NCI-H1092 (cell line): ENCODE data around the gene ABCC11.

Source experiments
- DNase-seq: peaks from one replicate; lab custom pipeline; 2025; lab: John Stamatoyannopoulos, UW

The ABCC11 gene

GRCh38 chr16:48247311-48247710 lies at the start of gene ABCC11:
Gene ABCC11 (minus strand): TSS chr16:48247539. CDS start chr16:48231921, 15,618 bp downstream.
- DNase-seq = no peak

DNA sequence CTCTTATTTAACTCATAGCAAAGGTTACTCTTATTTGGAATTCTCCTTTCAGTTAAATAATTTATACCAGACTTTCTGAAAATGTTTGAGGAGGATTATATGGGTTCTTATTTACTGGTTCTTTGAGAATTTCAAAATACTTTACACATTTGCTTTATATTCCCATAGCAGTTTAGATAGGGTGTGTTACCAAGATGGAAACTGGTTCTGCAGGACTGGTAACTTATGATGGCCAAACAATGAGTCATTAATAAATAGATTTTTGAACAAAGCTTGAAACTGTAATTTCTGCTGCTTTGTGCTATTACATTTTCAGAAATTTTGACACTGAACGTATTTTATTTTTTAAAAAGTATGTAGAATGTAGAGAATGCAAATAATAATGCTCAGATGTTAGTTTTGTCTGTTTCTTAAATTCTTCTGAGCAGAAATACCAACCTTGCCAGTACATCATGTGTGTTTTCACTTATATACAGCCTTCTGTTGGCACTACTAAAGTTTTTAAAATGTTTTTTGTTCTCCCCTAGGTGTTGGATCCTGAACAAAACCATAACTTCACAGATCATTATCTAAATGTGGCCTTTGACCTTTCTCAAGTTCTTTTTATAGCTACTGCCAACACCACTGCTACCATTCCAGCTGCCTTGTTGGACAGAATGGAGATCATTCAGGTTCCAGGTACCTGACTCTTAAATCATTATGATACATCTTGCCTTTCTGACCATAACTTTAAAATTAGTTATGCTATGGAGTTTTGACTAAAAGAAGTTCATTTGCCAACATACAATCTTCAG lies 48.3 kb upstream of the ABCC11 start:
- DNase-seq = no peak

- no peak for DNase-seq
Measured at GRCh38 chr16:48294724-48295123, 47.4 kb upstream of the ABCC11 start.

DNA sequence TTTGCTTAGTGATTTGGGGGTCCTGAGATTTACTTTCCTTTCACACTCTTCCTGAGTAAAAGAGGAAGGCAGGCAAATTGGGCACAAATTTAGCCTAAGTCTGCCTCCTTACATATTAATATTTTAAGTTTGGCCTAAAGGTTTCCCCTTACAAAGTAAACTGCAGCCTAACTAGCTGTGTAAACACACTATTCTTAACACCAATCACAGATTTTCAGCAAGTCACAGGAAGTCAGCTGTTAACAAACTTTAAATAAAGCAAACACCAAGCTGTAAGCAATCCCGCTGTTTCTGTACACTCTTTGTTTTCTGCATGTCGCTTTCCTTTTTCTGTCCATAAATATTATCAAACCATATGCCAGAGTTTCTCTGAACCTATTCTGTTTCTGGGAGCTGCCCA lies 45.1 kb upstream of the ABCC11 start:
- no peak for DNase-seq

GRCh38 chr16:48291754-48292153 lies 44.4 kb upstream of the ABCC11 start:
- no peak for DNase-seq

DNA sequence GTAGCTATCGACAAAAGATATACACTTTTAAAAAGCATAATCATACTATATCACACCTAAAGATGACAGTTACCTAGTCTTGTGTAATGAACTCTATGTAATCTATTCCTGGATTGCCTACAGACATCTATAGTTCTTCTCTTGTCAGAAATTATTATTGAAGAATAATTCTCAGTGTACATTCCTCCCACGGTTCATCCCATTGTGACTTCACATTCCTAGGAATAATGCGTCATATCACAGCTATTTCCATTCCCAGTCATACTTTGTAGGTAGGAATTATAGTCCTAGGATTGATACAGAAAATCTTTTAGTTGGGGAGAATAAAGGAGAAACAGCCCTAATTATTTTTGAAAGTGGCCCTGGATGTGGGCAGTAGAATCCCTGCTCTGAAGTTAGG lies 44.0 kb upstream of the ABCC11 start:
- DNase-seq = no peak

- DNase-seq = no peak
Measured at GRCh38 chr16:48287239-48287638, 39.9 kb upstream of the ABCC11 start.

GRCh38 chr16:48284772-48285409 lies 37.6 kb upstream of the ABCC11 start:
- DNase-seq = no peak

DNA sequence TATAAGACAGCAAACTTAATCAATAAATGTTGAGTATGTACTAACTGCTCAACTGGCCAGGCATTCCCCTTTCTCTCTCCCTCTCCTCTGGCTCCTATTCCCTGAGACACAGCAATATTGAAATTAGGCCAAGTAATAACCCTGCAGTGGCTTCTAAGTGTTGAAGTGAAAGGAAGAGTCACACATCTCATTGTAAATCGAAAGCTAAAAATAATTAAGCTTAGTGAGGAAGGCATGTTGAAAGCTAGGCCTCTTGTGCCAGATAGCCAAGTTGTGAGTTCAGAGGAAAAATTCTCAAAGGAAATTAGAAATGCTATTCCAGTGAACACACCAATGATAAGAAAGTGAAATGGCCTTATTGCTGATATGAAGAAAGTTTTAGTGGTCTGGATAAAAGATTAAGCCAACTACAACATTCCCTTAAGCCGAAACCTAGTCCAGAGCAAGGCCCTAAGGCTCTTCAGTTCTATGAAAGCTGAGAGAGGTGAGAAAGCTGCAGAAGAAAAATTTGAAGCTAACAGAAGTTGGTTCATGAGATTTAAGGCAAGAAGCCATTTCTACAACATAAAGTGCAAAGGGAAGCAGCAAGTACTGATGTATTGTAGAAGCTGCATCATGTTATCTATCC lies 35.4 kb upstream of the ABCC11 start:
- DNase-seq = no peak

GRCh38 chr16:48280546-48280945 lies 33.2 kb upstream of the ABCC11 start:
- no peak for DNase-seq

DNA sequence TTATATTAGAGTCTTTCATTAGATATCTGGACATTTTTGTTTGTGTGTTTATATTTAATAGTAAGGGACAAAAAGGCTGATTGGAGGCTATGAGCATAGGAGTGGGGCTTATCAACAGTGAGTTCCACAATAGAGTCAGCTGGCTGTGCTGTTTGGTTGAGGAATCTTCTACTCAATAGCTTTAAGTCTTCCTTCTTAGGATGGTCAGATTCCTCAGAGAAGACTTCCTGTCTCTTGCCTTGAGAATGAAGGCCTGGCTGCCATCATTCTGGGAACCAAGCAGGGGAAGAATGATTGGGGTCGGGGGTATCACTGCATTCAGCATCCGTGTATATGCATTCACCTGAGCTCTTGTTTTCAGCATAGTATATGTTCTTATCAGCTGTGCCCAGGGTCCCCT lies 31.9 kb upstream of the ABCC11 start:
- no peak for DNase-seq

DNA sequence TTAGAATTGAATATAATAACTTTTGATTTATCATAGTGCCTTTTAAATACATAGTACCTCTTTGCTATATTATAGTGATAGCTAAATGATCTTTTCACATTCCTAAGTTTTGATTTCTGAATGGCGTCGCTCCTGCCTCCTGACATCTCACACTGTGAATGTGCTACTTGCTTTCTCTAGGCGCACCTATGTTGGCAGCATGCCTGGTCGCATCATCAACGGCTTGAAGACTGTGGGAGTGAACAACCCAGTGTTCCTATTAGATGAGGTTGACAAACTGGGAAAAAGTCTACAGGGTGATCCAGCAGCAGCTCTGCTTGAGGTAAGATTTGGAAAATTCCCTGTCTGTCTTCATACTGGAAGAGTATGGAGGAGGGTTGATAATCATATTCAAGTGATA lies 29.8 kb upstream of the ABCC11 start:
- DNase-seq = peak; percentile 4

- DNase-seq = peak; percentile 3
Measured at GRCh38 chr16:48276102-48276501, 28.8 kb upstream of the ABCC11 start.

GRCh38 chr16:48274476-48274875 lies 27.1 kb upstream of the ABCC11 start:
- no peak for DNase-seq

GRCh38 chr16:48272837-48273421 lies 25.6 kb upstream of the ABCC11 start:
- no peak for DNase-seq

GRCh38 chr16:48271728-48272127 lies 24.4 kb upstream of the ABCC11 start:
- no peak for DNase-seq

- DNase-seq = peak; percentile 4
Measured at GRCh38 chr16:48269011-48269410, 21.7 kb upstream of the ABCC11 start.

DNA sequence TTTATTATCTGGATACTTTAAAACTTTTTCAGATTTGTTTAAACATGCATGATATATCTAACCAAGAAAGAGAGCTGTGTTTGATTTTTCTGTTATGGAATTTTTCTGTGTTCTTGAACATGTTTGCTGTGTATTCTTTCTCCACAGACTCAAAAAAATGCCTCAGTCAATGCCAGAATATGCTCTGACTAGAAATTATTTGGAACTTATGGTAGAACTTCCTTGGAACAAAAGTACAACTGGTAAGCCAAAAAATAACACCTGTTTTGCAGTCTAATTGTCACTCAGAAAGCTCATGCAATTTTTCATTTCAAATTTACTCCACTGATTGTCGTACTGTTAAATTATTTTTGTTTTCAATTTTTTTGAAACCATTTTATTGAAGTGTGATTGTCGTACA lies 15.3 kb upstream of the ABCC11 start:
- no peak for DNase-seq

- DNase-seq = no peak
Measured at GRCh38 chr16:48261569-48261968, 14.2 kb upstream of the ABCC11 start.

GRCh38 chr16:48256579-48257177 lies 9.3 kb upstream of the ABCC11 start:
- no peak for DNase-seq

DNA sequence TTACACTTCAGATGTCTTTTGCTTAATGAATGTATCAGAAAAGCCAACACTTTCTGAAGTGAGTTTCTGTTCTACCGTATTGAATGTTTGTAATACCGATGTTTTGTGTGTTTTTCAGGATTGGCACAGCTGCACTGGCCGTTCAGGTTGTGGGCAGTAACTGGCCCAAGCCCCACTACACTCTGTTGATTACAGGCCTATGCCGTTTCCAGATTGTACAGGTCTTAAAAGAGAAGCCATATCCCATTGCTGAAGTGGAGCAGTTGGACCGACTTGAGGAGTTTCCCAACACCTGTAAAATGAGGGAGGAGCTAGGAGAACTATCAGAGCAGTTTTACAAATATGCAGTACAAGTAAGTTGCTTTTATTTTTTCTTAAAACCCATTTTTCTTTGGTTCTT lies 4.7 kb upstream of the ABCC11 start:
- DNase-seq = no peak

GRCh38 chr16:48250520-48251278 lies 3.4 kb upstream of the ABCC11 start:
- DNase-seq = no peak
